22Rv1 (cell line): ENCODE measurements around the gene ROM1.
A peak's percentile ranks its signal among the peaks of the same experiment; 100 is the strongest.

Source experiments
- H3K27ac ChIP-seq: fragments of 450-650 bp; 2 replicates; pipeline ENCODE4 v1.5.1; 2017
- ZFX ChIP-seq: fragments of 450-650 bp; IDR thresholded peaks from 2 replicates; pipeline ENCODE4 v1.6.1; 2017; ENCODE audit warnings: antibody characterized with exemption, borderline replicate concordance
- TF ChIP-seq, protein P1 (sequence below): fragments of 450-650 bp; IDR thresholded peaks from 2 replicates; pipeline ENCODE4 v1.5.1; 2017; ENCODE audit warnings: mild to moderate bottlenecking

The ROM1 gene

DNA sequence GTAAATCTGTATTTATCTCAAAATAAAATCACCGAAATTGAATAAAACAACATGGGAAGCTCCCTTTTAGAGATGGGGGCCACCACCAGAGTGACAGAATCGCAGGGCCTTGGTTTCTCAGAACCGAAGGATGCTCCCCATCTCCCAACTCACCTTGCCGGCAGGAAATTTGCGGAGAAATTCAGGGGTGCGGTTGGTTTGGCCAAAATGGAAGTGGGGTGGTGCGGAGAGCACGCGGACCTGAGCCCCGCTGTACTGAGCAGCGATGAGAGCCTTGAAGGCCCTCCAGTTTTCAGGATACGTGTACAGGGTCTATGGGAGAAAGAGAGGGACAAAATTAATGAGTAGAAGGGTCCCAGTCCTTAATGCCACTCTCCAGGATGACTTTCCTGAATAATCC lies 40.6 kb upstream of the ROM1 start:
- H3K27ac ChIP-seq = peak overlapping the region; percentile 79

DNA sequence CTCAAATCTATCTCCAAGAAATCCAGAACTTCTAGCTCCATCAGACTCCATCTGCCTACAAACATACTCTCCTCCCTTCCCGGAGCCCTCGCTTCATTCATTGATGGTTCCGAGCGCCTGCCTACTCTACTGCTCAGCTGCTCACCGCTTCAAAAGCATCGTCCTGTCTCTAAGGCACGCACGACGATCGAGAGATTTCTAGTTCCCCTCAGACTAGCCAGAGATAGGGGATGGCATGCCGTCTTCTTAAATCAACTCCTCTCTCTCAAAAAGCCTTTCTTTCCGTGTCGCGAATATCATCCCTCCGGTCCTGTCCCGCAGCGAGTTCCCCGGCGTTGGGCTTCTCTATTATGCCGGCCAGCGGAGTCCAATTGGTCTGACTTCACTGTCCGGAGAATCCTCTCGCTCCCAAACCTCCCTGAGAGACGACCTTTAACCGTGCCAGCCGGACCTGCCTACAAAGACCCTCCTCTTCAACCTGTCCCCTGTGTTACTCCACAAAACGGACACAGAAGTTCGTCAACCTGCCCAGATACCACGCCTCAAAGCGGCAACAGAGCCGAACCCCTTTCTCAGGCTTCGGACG lies 40.0 kb upstream of the ROM1 start:
- H3K27ac ChIP-seq = peak overlapping the region; percentile 79
- TF ChIP-seq ZFX = no peak
- TF ChIP-seq, protein P1, sequence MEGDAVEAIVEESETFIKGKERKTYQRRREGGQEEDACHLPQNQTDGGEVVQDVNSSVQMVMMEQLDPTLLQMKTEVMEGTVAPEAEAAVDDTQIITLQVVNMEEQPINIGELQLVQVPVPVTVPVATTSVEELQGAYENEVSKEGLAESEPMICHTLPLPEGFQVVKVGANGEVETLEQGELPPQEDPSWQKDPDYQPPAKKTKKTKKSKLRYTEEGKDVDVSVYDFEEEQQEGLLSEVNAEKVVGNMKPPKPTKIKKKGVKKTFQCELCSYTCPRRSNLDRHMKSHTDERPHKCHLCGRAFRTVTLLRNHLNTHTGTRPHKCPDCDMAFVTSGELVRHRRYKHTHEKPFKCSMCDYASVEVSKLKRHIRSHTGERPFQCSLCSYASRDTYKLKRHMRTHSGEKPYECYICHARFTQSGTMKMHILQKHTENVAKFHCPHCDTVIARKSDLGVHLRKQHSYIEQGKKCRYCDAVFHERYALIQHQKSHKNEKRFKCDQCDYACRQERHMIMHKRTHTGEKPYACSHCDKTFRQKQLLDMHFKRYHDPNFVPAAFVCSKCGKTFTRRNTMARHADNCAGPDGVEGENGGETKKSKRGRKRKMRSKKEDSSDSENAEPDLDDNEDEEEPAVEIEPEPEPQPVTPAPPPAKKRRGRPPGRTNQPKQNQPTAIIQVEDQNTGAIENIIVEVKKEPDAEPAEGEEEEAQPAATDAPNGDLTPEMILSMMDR = no peak

More for the DNA sequence above, 40.6 kb upstream of the ROM1 start:
- no peak for TF ChIP-seq ZFX
- TF ChIP-seq, protein P1 = no peak

GRCh38 chr11:62573592-62574362 lies 39.3 kb upstream of the ROM1 start, which contains the start of gene EEF1G:
TSS of gene EEF1G (minus strand) at chr11:62573891. CDS start at chr11:62573842, 49 bp downstream.
- TF ChIP-seq ZFX = no peak
- TF ChIP-seq, protein P1 = no peak
- H3K27ac ChIP-seq = peak within 1 kb of the TSS; percentile 79

GRCh38 chr11:62574363-62575071 lies 38.5 kb upstream of the ROM1 start:
- TF ChIP-seq, protein P1 = no peak
- TF ChIP-seq ZFX = no peak
- peak overlapping the region; percentile 79 for H3K27ac ChIP-seq

- TF ChIP-seq, protein P1 = no peak
- TF ChIP-seq ZFX = no peak
- H3K27ac ChIP-seq = peak overlapping the region; percentile 79
Measured at GRCh38 chr11:62575156-62575555, 37.9 kb upstream of the ROM1 start.

DNA sequence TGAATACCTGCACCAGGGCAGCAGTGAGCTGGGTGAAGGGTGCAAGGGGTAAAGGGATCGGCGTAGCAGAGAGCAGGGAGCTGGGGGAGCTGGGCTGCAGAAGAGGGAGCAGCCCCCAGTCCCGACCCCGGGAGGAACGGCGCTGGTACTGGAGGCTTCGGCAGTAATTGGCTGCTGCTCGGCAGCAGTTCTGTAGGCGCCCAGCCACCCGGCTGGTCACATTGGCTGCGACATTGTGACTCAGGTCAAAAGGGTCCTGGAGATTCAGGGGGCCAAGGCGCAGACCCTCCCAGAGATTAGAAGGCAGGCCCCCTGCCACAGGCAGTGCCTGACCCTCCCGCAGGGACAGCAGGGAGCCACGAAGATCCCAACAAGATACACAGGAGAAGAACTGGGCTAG lies 37.2 kb upstream of the ROM1 start:
- no peak overlapping the region for H3K27ac ChIP-seq
- TF ChIP-seq ZFX = no peak

DNA sequence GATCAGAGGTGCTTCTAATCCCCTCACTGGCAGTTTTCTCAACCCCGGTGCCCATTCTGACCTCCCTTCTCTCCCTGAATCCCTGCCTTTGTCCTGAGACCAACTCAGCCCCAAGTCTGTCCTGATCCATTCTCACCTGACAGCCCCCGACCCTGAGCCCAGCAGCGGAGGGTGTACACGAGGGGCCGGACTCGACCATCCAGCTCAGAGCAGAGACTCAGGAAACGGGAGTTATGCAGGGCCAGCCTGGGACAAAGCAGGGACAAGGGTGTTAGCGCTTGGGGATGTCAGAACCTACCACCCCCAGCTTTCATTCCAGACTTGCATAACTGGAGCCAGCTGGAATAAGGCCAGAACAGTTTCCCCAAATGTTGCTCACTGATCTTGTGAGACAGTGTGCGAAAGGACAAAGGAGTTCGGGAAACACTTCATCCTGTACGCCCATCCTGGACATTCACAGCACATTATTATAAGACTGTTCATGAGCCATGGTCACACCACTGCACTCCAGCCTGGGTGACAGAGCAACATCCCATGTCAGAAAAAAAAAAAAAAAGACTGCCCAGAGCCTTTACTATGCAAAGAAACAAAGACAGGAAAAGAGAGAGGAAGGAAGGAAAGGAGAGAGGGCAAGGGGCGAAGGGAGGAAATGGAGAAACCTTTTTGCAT lies 35.9 kb upstream of the ROM1 start:
- TF ChIP-seq, protein P1 = no peak
- TF ChIP-seq ZFX = no peak
- H3K27ac ChIP-seq = peak overlapping the region; percentile 12; the same call in 1 of the 2 replicates
